GM19099 (cell line): ENCODE measurements around the gene YPEL5.

ENCODE experiments used
- POLR2A ChIP-seq: IDR thresholded peaks from 3 replicates; pipeline ENCODE4 v1.6.1; 2011; ENCODE audit warnings: low read depth; ENCODE audit not compliant: insufficient read length; ENCODE audit errors: extremely low read depth

Gene YPEL5

GRCh38 chr2:30155889-30156658 is 9.3 kb downstream of the YPEL5 start:
- no peak for TF ChIP-seq POLR2A

DNA sequence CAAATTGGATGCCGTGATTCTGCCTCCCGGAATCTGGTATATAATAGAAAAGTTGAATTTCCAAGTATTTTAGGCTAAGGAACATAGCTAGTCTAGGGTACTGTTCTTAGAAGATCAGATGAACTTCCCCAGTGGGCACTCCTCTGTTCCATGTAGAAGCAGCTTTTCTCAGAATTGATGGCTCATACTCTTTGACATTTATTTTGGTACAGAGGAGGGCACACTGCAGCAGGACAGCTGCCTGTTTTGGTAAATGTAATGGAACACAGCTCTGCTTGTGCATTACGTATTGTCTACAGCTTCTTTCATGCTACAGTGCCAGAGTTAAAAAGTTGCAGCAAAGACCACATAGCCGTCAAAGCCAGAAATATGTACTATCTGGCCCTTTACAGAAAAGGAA is 10.8 kb downstream of the YPEL5 start:
- TF ChIP-seq POLR2A: no peak

GRCh38 chr2:30159766-30160165 is 13.0 kb downstream of the YPEL5 start:
- TF ChIP-seq POLR2A: no peak

- no peak for TF ChIP-seq POLR2A
Observed at GRCh38 chr2:30161929-30162706, 15.3 kb downstream of the YPEL5 start.

DNA sequence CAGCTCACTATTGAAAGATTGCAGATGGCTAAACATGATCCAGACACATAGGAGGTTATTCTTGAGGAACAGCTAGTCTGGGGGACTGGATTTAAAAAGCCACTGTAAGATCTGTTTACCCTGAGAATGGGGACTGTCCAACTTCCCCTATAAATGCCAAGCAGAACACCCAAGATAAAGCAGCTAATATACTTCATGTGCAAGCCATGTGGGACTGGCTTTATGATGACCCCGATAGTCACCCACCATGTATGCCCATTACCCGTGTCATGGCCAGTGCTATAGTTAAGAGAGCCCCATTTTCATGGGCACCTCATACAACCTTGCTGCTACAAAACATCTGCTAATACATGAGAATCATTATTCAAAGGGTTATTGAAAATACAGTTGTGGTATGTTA is 16.0 kb downstream of the YPEL5 start:
- TF ChIP-seq POLR2A: no peak

DNA sequence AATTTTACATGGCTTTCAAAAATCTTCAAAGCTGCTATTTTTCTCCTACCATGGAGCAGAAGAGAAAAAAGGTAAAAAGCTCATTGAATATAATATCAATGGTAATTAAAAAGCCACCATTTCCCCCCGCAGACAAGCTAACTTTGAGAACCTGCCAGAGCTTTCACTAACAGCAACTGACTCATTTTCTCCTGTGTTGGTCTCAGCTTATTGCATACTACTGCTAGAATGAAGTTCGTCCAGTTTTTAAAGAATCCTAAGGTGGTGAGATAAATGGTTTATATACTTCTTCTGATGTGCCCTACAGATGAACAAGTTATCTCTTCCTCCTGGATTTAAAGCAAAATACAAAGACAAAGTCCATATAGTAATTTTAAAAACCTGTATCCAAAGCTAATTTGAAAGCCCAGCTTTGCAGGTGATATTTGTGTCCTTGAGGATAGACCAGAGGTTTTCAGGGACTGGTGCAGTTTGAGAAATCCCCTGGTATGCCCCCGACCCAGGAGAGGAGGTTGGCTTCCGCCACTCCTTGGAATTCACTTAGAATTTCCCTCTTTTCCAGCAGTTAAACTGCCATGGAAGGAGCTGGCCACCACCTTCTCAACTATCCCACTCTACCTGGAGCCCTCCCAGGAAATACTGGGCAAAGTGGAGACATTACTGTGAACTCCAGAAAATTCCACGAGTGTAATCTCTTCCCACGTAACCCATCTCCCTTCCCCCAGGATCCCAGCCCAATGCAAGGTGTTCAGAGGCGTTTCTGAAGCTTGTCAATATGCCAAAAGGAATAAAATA is 17.5 kb downstream of the YPEL5 start:
- no peak for TF ChIP-seq POLR2A

DNA sequence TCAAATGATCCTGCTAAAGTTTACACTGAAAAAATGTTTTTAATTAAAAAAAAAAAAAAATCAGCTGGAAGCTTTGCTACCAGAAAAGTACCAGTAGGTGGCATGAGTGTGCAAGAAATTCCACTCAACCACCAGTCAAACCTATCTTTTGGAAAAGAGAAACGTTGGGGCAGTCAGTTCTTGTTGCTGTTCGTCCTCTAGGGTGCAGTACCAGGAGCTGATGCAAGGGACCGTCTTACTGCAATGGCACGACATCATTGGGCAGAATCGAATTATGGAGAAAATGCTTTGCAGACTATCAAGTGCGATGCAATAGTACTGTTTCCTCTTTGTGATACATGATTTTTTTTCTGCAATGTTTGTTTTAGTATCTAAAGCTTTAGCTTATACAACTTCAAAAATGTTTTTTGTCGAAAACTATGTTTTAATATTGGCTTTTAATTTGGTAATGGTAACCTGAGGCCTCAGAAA is 18.3 kb downstream of the YPEL5 start:
- no peak for TF ChIP-seq POLR2A

GRCh38 chr2:30165617-30166016 is 18.8 kb downstream of the YPEL5 start:
- TF ChIP-seq POLR2A: no peak

DNA sequence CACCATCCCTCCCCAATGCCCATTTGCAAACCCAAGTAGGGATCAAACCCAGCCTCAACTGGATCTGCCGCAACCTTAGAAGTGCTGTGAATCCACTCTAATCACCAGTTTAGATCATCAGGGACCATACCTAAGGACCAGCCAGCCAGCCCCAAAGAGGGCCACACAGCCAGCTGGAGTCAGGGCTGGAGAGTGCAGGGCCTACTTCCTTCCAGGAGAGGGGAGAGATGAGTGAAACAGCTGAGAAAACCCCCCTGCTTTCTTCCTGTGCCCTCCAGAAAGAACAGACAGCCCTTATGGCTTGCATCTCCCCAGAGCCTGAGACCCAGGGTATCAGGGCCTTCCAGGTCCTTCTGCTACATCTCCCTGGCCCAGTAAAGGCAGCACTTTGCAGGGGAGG is 25.8 kb downstream of the YPEL5 start:
- TF ChIP-seq POLR2A: no peak

DNA sequence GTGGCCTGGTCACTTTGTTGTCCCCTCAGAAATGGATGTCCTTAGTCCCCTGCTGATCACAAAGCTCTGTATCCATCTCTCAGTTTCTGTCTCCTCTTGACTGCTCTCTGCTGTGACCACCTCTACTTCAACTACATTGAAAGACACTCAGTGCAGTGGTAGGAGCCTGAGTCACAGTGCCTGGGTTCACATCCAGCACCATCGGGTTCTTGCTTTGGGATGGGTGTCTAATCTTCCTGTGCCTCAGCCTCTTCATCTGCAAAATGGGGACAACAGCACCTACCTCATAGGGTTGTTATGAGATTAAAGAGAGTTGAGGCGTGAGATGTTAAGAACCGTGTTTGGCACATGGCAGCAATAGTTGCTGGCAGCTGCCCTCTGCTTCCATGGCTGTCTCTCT is 30.6 kb downstream of the YPEL5 start:
- no peak for TF ChIP-seq POLR2A

- TF ChIP-seq POLR2A: no peak
Observed at GRCh38 chr2:30177956-30178355, 31.1 kb downstream of the YPEL5 start.

GRCh38 chr2:30178618-30179434 is 32.0 kb downstream of the YPEL5 start:
- no peak for TF ChIP-seq POLR2A

DNA sequence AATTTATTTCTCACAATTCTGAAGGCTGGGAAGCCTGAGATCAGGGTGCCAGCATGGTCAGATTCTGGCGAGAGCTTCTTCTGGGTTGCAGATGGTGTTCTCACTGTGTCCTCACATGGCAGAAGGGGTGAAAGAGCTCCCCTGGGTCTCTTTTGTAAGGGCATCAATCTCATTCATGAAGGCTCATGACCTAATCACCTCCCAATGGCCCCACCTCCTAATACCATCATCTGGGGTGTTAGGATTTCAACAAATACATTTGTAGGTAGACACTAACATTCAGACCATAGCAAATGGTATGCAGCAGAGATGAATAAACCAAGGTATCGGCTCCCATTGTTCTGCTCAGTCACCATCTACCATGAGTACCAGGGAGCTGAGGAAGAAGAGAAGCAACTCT is 32.7 kb downstream of the YPEL5 start:
- TF ChIP-seq POLR2A: no peak

DNA sequence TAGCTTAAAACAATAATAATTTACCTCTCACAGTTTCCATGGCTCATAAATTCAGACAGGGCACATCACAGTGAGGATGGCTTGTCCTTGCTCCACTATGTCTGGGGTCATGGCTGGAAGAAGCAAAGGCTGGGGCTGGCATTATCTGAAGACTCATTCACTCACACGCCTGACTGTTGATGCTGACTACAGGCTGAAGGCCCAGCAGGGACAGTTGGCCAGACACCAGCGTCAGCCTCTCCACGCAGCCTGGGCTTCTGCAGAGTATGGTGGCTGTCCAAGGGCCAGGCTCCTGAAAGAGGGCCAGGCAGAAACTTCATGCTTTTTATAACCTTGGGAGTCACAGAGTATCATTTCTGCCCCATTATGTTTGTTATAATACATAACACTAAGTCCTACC is 33.4 kb downstream of the YPEL5 start:
- no peak for TF ChIP-seq POLR2A
